ENCODE measurements around the gene FRMD4A.

DNA sequence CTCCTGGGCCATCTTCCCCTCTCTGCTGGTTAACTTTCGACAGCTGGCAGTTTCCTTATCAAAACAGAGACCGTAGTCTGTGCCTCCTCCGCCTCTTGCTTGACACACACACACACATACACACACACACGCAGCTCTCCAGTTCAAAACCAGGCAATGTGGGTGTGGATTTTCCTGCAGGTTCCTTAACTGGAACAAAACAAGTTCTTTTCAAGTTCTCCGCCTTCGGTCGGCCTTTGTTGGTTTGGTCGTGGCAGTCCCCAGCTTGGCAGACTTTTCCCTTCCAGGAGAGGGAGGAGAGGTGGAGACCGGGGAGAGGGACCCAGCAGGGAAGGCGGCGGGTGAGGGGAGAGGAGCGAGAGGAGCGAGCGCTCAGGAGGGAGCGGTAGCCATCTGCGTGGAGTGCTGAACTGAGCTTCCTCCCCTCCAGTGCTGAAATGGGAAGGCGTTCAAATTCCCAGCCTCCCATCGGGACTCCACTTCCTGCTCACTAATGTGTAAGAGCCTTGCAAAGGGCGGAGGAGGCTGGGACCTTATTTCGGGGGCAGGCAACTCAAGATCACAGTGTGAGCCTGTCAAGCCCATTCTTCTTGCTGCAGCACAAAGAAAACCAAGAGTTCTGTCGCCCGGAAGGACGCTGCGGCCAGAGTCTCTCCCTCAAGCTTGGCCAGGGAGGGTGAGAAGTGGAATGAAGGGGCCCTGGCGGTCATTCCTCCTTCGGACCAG, 623.4 kb downstream of the FRMD4A start:
- TF ChIP-seq, protein P1, sequence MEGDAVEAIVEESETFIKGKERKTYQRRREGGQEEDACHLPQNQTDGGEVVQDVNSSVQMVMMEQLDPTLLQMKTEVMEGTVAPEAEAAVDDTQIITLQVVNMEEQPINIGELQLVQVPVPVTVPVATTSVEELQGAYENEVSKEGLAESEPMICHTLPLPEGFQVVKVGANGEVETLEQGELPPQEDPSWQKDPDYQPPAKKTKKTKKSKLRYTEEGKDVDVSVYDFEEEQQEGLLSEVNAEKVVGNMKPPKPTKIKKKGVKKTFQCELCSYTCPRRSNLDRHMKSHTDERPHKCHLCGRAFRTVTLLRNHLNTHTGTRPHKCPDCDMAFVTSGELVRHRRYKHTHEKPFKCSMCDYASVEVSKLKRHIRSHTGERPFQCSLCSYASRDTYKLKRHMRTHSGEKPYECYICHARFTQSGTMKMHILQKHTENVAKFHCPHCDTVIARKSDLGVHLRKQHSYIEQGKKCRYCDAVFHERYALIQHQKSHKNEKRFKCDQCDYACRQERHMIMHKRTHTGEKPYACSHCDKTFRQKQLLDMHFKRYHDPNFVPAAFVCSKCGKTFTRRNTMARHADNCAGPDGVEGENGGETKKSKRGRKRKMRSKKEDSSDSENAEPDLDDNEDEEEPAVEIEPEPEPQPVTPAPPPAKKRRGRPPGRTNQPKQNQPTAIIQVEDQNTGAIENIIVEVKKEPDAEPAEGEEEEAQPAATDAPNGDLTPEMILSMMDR (IDR thresholded peaks at IDR 0.05): no peak
- TF ChIP-seq POLR2A (IDR thresholded peaks at IDR 0.05): no peak
